Measurements from ENCODE around the gene SLC35E1.

Gene SLC35E1

DNA sequence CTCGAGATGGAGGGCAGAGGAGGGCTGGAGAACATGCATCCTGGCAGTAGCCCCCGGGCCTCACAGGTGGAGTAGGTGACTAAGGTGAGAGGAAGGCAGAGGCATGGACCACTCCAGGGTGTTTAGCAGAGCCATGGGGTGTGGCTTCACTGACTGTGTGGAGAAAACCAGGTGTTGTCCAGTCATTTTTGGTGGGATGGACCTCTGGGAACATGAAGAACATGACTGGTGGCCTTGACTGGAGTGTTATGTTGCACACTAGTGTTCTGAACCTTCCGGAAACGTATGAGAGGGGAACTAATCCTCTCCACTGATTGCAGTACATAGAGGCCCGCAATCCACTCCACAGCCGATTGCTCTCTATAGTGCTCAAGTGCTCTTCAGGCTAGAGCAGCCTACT lies 38.9 kb upstream of the SLC35E1 start:
- Histone ChIP-seq H3F3A (ENCODE audit: insufficient read depth, low read length) (no peaks in the 10 kb centered on the region), H2AFZ (ENCODE audit: low read length) (no peak overlapping the region), H3K4me2 (ENCODE audit: low read depth, low read length) (no peak overlapping the region), H4K20me1 (ENCODE audit: insufficient read depth, low read length) (peaks cover 40% of the 10 kb centered on the region), H3K9ac (ENCODE audit: low read length) (no peak overlapping the region), H3K9me3 (replicated peaks; ENCODE audit: insufficient read depth, low read length) (no peaks in the 10 kb centered on the region), H3K4me1 (ENCODE audit: low read length) (peaks cover 13% of the 10 kb centered on the region; the same call in 1 of the 2 replicates), H3K79me2 (ENCODE audit: low read length) (peaks cover 99% of the 10 kb centered on the region), H3K27ac (ENCODE audit: low read length) (no peak overlapping the region), H3K27me3 (replicated peaks; ENCODE audit: insufficient read depth, low read length) (no peaks in the 10 kb centered on the region), H3K9me2 (replicated peaks; ENCODE audit: insufficient read depth, low read length) (no peaks in the 10 kb centered on the region), H3K4me3 (ENCODE audit: low read length) (no peak overlapping the region), H3K36me3 (replicated peaks; ENCODE audit: insufficient read depth, low read length) (no peaks in the 10 kb centered on the region)
- TF ChIP-seq EZH2phosphoT487 (IDR thresholded peaks at IDR 0.05; ENCODE audit: low read length) (no peak), EZH2 (optimal IDR thresholded peaks at IDR 0.05; ENCODE audit: low read depth, low read length) (no peak)
- TF ChIP-seq, protein P1, sequence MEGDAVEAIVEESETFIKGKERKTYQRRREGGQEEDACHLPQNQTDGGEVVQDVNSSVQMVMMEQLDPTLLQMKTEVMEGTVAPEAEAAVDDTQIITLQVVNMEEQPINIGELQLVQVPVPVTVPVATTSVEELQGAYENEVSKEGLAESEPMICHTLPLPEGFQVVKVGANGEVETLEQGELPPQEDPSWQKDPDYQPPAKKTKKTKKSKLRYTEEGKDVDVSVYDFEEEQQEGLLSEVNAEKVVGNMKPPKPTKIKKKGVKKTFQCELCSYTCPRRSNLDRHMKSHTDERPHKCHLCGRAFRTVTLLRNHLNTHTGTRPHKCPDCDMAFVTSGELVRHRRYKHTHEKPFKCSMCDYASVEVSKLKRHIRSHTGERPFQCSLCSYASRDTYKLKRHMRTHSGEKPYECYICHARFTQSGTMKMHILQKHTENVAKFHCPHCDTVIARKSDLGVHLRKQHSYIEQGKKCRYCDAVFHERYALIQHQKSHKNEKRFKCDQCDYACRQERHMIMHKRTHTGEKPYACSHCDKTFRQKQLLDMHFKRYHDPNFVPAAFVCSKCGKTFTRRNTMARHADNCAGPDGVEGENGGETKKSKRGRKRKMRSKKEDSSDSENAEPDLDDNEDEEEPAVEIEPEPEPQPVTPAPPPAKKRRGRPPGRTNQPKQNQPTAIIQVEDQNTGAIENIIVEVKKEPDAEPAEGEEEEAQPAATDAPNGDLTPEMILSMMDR (IDR thresholded peaks at IDR 0.05; ENCODE audit: low read length), result no peak
- DNase-seq, result no peak

DNA sequence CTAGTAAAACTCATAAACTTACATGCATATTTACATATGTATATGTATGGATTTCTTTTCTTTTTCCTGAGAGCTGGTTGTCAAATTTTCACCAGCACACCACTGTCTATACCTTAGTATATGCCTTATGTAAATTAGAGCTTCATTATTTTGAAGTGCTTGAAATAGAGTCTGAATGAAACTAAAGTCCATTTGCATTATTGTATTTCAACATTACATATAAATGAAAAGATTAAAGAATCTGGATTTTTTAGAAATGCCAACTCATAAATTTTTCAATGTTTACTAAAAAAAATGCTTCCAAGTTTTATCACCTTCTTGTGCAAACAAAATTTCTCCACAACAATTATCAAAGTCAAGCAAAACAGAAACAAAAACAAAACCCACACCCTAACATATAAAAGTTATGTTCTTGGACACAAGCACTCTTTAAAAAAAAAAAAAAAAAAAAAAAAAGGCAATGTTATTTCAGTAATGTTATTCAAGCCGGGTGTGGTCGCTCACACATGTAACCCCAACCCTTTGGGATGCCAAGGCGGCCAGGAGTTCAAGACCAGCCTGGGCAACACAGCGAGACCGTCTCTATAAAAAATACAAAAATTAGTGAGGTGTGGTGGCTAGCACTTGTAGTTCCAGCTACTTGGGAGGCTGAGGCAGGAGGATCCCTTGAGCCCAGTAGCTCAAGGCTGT lies 37.4 kb upstream of the SLC35E1 start:
- TF ChIP-seq EZH2 (optimal IDR thresholded peaks at IDR 0.05; ENCODE audit: low read depth, low read length) (no peak), EZH2phosphoT487 (IDR thresholded peaks at IDR 0.05; ENCODE audit: low read length) (no peak)
- TF ChIP-seq, protein P1 (IDR thresholded peaks at IDR 0.05; ENCODE audit: low read length), result no peak
- Histone ChIP-seq H4K20me1 (ENCODE audit: insufficient read depth, low read length) (peaks cover 29% of the 10 kb centered on the region), H3K4me3 (ENCODE audit: low read length) (no peak overlapping the region), H3K9me2 (replicated peaks; ENCODE audit: insufficient read depth, low read length) (no peaks in the 10 kb centered on the region), H3K27ac (ENCODE audit: low read length) (no peak overlapping the region), H3K4me2 (ENCODE audit: low read depth, low read length) (no peak overlapping the region), H3K79me2 (ENCODE audit: low read length) (peaks cover 99% of the 10 kb centered on the region), H3K27me3 (replicated peaks; ENCODE audit: insufficient read depth, low read length) (no peaks in the 10 kb centered on the region), H3K36me3 (replicated peaks; ENCODE audit: insufficient read depth, low read length) (no peaks in the 10 kb centered on the region), H3F3A (ENCODE audit: insufficient read depth, low read length) (peaks cover 9% of the 10 kb centered on the region; the same call in 1 of the 2 replicates), H3K4me1 (ENCODE audit: low read length) (peaks cover 27% of the 10 kb centered on the region), H3K9ac (ENCODE audit: low read length) (no peak overlapping the region), H3K9me3 (replicated peaks; ENCODE audit: insufficient read depth, low read length) (no peaks in the 10 kb centered on the region), H2AFZ (ENCODE audit: low read length) (no peak overlapping the region)
- DNase-seq, result no peak

DNA sequence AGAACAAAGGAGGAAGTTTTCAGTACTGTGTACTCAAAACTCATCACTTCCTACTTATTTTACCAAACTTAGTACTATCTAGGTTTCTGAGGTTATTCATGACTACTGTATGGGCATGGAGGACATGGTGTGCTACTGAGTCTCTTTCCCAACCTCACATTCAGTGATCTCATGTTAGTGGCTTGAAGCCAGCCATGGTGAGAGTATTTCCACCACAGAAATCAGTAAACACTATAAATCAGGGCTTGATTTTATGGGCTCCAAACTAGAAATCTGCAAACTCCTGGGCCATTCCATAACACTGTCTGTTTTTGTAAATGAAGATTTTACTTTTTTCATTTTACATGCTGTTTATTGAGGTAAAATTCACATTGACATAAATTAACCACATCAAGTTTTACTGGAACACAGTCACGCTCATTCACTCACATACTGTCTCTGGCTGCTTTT lies 36.1 kb upstream of the SLC35E1 start:
- peaks cover 31% of the 10 kb centered on the region for H3K4me1 ChIP-seq (ENCODE audit: low read length)
- TF ChIP-seq EZH2phosphoT487 (IDR thresholded peaks at IDR 0.05; ENCODE audit: low read length) (no peak), EZH2 (optimal IDR thresholded peaks at IDR 0.05; ENCODE audit: low read depth, low read length) (no peak)
- TF ChIP-seq, protein P1 (IDR thresholded peaks at IDR 0.05; ENCODE audit: low read length), result no peak
- no peak overlapping the region for H3K4me3 ChIP-seq (ENCODE audit: low read length)
- H3K9me3 ChIP-seq (replicated peaks; ENCODE audit: insufficient read depth, low read length), result no peaks in the 10 kb centered on the region
- peaks cover 99% of the 10 kb centered on the region for H3K79me2 ChIP-seq (ENCODE audit: low read length)
- no peak for DNase-seq
- no peak overlapping the region for H3K27ac ChIP-seq (ENCODE audit: low read length)
- H3K36me3 ChIP-seq (replicated peaks; ENCODE audit: insufficient read depth, low read length), result no peaks in the 10 kb centered on the region
- H3K9ac ChIP-seq (ENCODE audit: low read length), result no peak overlapping the region
- H3K27me3 ChIP-seq (replicated peaks; ENCODE audit: insufficient read depth, low read length), result no peaks in the 10 kb centered on the region
- H4K20me1 ChIP-seq (ENCODE audit: insufficient read depth, low read length), result peaks cover 21% of the 10 kb centered on the region
- no peak overlapping the region for H2AFZ ChIP-seq (ENCODE audit: low read length)
- H3K9me2 ChIP-seq (replicated peaks; ENCODE audit: insufficient read depth, low read length), result no peaks in the 10 kb centered on the region
- H3K4me2 ChIP-seq (ENCODE audit: low read depth, low read length), result no peak overlapping the region
- H3F3A ChIP-seq (ENCODE audit: insufficient read depth, low read length), result peaks cover 9% of the 10 kb centered on the region; the same call in 1 of the 2 replicates

Measured in MM.1S (cell line).